Panc1 (cell line): ENCODE results near the gene BHLHE40. TPM values are rescaled to one million over a fixed set of nuclear protein-coding genes. Genes with fewer than 3 reads are reported as not detected.

Source experiments
- ATAC-seq: fragments of 200-7000 bp; cut with Tn5 transposase; 2 replicates; pipeline ENCODE4 v1.9.1; 2020; ENCODE audit warnings: mild to moderate bottlenecking, moderate library complexity
- BruUV-seq: library from RNA; stranded (reverse); fragments of 400-500 nt; replicated peaks from 2 replicates; lab custom pipeline; 2021; lab: Mats Ljungman, UMichigan
- CTCF ChIA-PET: fragments of 300-600 bp; sonication (Branson Sonifier 250); formaldehyde crosslinking; loops from one replicate; lab custom pipeline; 2022; ENCODE audit warnings: antibody characterized with exemption; lab: Charles Lee
- POLR2A ChIA-PET: fragments of 300-600 bp; sonication (Branson Sonifier 250); formaldehyde crosslinking; loops from one replicate; lab custom pipeline; 2022; ENCODE audit warnings: antibody characterized with exemption; lab: Charles Lee
- DNase-seq: peaks from one replicate; pipeline ENCODE4 v3.0.0-alpha.2; 2010; ENCODE audit warnings: low read depth, low spot score
- H3K27ac ChIP-seq: 2 replicates; pipeline ENCODE4 v1.5.1; 2011; ENCODE audit warnings: mild to moderate bottlenecking, low read length, inconsistent platforms
- H3K27me3 ChIP-seq: fragments of 200-500 bp; sonication (Bioruptor generic); 2 replicates; pipeline ENCODE4 v1.6.0; 2014; ENCODE audit warnings: low read length, inconsistent platforms; ENCODE audit not compliant: control insufficient read depth, insufficient read depth
- H3K36me3 ChIP-seq: fragments of 200-500 bp; sonication (Bioruptor generic); 2 replicates; pipeline ENCODE4 v1.5.1; 2014; ENCODE audit warnings: inconsistent platforms, mild to moderate bottlenecking, low read length, moderate library complexity; ENCODE audit not compliant: control insufficient read depth, insufficient read depth
- H3K4me1 ChIP-seq: 2 replicates; pipeline ENCODE4 v1.5.1; 2011; ENCODE audit warnings: inconsistent platforms, mild to moderate bottlenecking, low read length, moderate library complexity; ENCODE audit not compliant: control insufficient read depth, insufficient read depth
- H3K4me3 ChIP-seq, 2 experiments: 2 replicates each; pipeline ENCODE4 v1.5.1; 2011 to 2012; ENCODE audit warnings: low read depth in 2 of 2, low read length in 2 of 2, mild to moderate bottlenecking in 2 of 2, inconsistent platforms in 1 of 2, moderate library complexity in 1 of 2
- H3K9me3 ChIP-seq: fragments of 200-500 bp; sonication (Bioruptor generic); 2 replicates; pipeline ENCODE4 v1.5.1; 2014; ENCODE audit warnings: low read depth, mild to moderate bottlenecking, inconsistent platforms, low read length, moderate library complexity; ENCODE audit not compliant: control insufficient read depth, insufficient read depth
- CTCF ChIP-seq: fragments of 450-650 bp; IDR thresholded peaks from 2 replicates; pipeline ENCODE4 v1.5.1; 2017; ENCODE audit warnings: mild to moderate bottlenecking
- POLR2AphosphoS5 ChIP-seq: IDR thresholded peaks from 2 replicates; pipeline ENCODE4 v1.6.1; 2012; ENCODE audit warnings: mild to moderate bottlenecking, low read depth, low read length, moderate library complexity
- REST ChIP-seq, 2 experiments: IDR thresholded peaks; 2 replicates each; pipeline ENCODE4 v1.6.1; 2011 to 2012; ENCODE audit warnings: low read depth in 2 of 2, control low read depth in 1 of 2, low read length in 1 of 2, mild to moderate bottlenecking in 1 of 2, moderate library complexity in 1 of 2; ENCODE audit not compliant: insufficient read depth in 1 of 2
- SIN3A ChIP-seq: IDR thresholded peaks from 2 replicates; pipeline ENCODE4 v1.6.1; 2012; ENCODE audit warnings: low read depth, mild to moderate bottlenecking, low read length, moderate library complexity, borderline replicate concordance; ENCODE audit not compliant: insufficient read depth
- TCF7L2 ChIP-seq: IDR thresholded peaks from 2 replicates; pipeline ENCODE4 v1.6.1; 2011; ENCODE audit warnings: mild to moderate bottlenecking, low read depth, low read length, inconsistent platforms
- in situ Hi-C: cut with HindIII; loops from 2 replicates; pipeline ENCODE4 v1.10.0; 2016; ENCODE audit warnings: low sequenced_read_pairs, low pct_unique_long_range_greater_than_20kb
- intact Hi-C: fragments of 100-400 bp; cut with micrococcal nuclease; formaldehyde crosslinking; loops from one replicate; pipeline ENCODE4 v1.10.0; 2022; ENCODE audit not compliant: unreplicated experiment
- total RNA-seq: library from RNA; stranded (reverse); gene quantifications from one replicate; pipeline ENCODE4 v1.2.1, GENCODE V29; 2021; ENCODE audit not compliant: unreplicated experiment

The BHLHE40 gene
- total RNA-seq, 1 experiment from 2014 or later = 78.4 TPM

DNA sequence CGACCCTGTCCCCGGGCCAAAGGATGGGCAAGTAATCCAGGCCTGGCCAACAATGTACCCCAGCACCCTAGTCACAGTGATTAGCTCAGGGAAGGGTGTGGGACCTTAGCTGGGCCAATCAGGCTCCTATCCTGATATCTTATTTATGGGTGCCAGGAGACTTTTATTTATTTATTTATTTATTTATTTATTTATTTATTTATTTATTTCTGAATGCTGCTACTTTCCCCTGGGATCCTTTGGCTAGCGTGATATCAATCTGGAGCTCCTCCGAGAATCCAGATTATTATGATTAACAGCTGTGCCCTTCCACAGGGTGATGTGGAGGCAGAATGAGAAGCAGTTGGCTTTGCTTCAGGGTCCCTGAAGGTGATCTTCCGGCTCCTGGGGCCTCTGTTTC, 32.2 kb upstream of the BHLHE40 start:
- TF ChIP-seq TCF7L2 = no peak
- no peak for TF ChIP-seq REST (IDR thresholded peaks at IDR 0.05; ENCODE audit: insufficient read depth in 1 of 2, low read depth in 2 of 2, low read length in 1 of 2)
- no peak for TF ChIP-seq SIN3A
- no peak for TF ChIP-seq POLR2AphosphoS5
- in situ Hi-C loops = no loop called here
- CTCF ChIA-PET = no interaction called here

DNA sequence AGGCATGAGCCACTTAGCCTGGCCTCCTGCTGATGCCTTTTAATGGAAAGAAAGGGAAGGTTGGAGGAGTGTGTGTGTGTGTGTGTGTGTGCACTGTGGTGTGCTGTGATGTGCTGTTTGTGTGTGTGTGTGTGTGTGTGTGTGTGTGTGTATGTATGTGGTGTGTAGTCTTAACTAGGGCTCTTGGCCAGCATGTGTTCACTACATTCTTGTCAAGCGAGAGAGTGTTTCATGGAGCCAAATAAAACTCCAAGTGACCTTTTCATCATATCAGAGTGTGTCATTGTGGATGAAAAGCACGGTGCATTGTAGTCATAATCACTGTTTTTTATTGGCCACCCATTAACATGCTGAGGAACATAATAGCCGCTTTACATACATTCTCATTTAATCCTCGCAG, 30.8 kb upstream of the BHLHE40 start:
- H3K27me3 ChIP-seq = no peaks in the 10 kb centered on the region
- BruUV-seq = no TSS peak
- ChIA-PET CTCF (no interaction called here), POLR2A (no interaction called here)
- no peaks in the 10 kb centered on the region for H3K9me3 ChIP-seq
- no peak for ATAC-seq
- no peak overlapping the region for H3K4me3 ChIP-seq
- intact Hi-C loops (no loop called here), in situ Hi-C loops (no loop called here)
- H3K27ac ChIP-seq = no peak overlapping the region
- DNase-seq = no peak
- TF ChIP-seq POLR2AphosphoS5 = no peak
- TF ChIP-seq TCF7L2 = no peak
- TF ChIP-seq REST (IDR thresholded peaks at IDR 0.05; ENCODE audit: insufficient read depth in 1 of 2, low read depth in 2 of 2, low read length in 1 of 2) = no peak
- peaks cover 2% of the 10 kb centered on the region; the same call in 1 of the 2 replicates for H3K36me3 ChIP-seq
- no peaks in the 10 kb centered on the region for H3K4me1 ChIP-seq

More for the DNA sequence above, 32.2 kb upstream of the BHLHE40 start:
- no peak overlapping the region for H3K4me3 ChIP-seq
- H3K36me3 ChIP-seq = peaks cover 2% of the 10 kb centered on the region; the same call in 1 of the 2 replicates
- H3K27ac ChIP-seq = no peak overlapping the region
- POLR2A ChIA-PET = interaction anchor here (0.7 kb wide), 1 partner anchor 93 kb away, joined by 4 read pairs; no protein-coding TSS in a partner anchor
- H3K27me3 ChIP-seq = no peaks in the 10 kb centered on the region
- H3K9me3 ChIP-seq = no peaks in the 10 kb centered on the region
- DNase-seq (no peak), ATAC-seq (no peak)
- H3K4me1 ChIP-seq = no peaks in the 10 kb centered on the region
- intact Hi-C loops = no loop called here
- BruUV-seq = no TSS peak

GRCh38 chr3:4949004-4949403, 30.2 kb upstream of the BHLHE40 start:
- no peak overlapping the region for H3K27ac ChIP-seq
- no TSS peak for BruUV-seq
- ATAC-seq = no peak
- intact Hi-C loops (no loop called here), in situ Hi-C loops (no loop called here)
- ChIA-PET POLR2A (no interaction called here), CTCF (no interaction called here)
- H3K36me3 ChIP-seq = peaks cover 2% of the 10 kb centered on the region; the same call in 1 of the 2 replicates
- H3K4me1 ChIP-seq = no peaks in the 10 kb centered on the region
- H3K9me3 ChIP-seq = no peaks in the 10 kb centered on the region
- DNase-seq = no peak
- H3K27me3 ChIP-seq = no peaks in the 10 kb centered on the region
- TF ChIP-seq SIN3A (no peak), REST (IDR thresholded peaks at IDR 0.05; ENCODE audit: insufficient read depth in 1 of 2, low read depth in 2 of 2, low read length in 1 of 2) (no peak), POLR2AphosphoS5 (no peak), TCF7L2 (no peak), CTCF (no peak)
- H3K4me3 ChIP-seq = no peak overlapping the region
